Left lung (tissue), 10 donors: ENCODE results near the gene LTC4S. TPM values are rescaled to one million over a fixed set of nuclear protein-coding genes. Genes with fewer than 3 reads are reported as not detected.
"Not testable (repeated sequence)": the region's sequence is repeated elsewhere in the genome, so short reads cannot be mapped to it uniquely, and the experiment has no call there.

Experiments
- ATAC-seq: fragments of 200-7000 bp; cut with Tn5 transposase; one replicate; pipeline ENCODE4 v1.9.1; 2020; ENCODE audit warnings: moderate library complexity
- DNase-seq, 4 donors: peaks; one replicate each; pipeline ENCODE4 v3.0.0-alpha.2; 2013 to 2020
- H3K27ac ChIP-seq, 2 donors: fragments of 200-600 bp; sonication (generic) in 1 of 2; one replicate each; pipeline versions ENCODE4 v1.5.0 to v1.8.0; 2020 to 2021
- H3K27me3 ChIP-seq, 2 donors: fragments of 200-600 bp; sonication (generic) in 1 of 2; one replicate each; pipeline versions ENCODE4 v1.5.0 to v1.8.0; 2020 to 2021
- H3K36me3 ChIP-seq, 2 donors: fragments of 200-600 bp; sonication (generic) in 1 of 2; one replicate each; pipeline versions ENCODE4 v1.5.0 to v1.8.0; 2020 to 2021
- H3K4me1 ChIP-seq, 2 donors: fragments of 200-600 bp; one replicate each; pipeline ENCODE4 v1.8.0; 2021
- H3K4me3 ChIP-seq, 2 donors: fragments of 200-600 bp; sonication (generic) in 1 of 2; one replicate each; pipeline versions ENCODE4 v1.5.0 to v1.8.0; 2020 to 2021; ENCODE audit warnings: mild to moderate bottlenecking in 1 of 2
- H3K9me3 ChIP-seq, 2 donors: fragments of 200-600 bp; sonication (generic) in 1 of 2; one replicate each; pipeline versions ENCODE4 v1.5.0 to v1.8.0; 2020 to 2021
- intact Hi-C, 2 donors: fragments of 100-400 bp; cut with DNase I; formaldehyde crosslinking; loops; one replicate each; pipeline versions ENCODE4 v1.11.2 to v1.14.2; 2022
- polyA plus RNA-seq, 6 donors: library from polyadenylated mRNA; unstranded; fragments of 120-200 nt; gene quantifications; one replicate each; pipeline ENCODE4 v1.2.1, GENCODE V29; 2013; ENCODE audit not compliant: insufficient read length in 6 of 6
- total RNA-seq, 2 donors: library from RNA; stranded (reverse); fragmentation: NEBNext Ultra II Directional; extraction: Animal tissue kit (Norgen Biotek cat#: 25700); gene quantifications; one replicate each; pipeline ENCODE4 v1.2.1, GENCODE V29; 2021
- TF ChIP-seq, protein P1 (sequence below), 2 donors: fragments of 200-600 bp; sonication (generic) in 1 of 2; IDR thresholded peaks; one replicate each; pipeline versions ENCODE4 v1.5.0 to v1.8.0; 2021; ENCODE audit warnings: antibody characterized with exemption in 2 of 2
- donor health status: DM: no; HTN: yes; CAD: no.
- donor health status: DM: no; HTN: no; CAD: no.

LTC4S gene
- total and polyA plus RNA-seq, 8 donors, result 3.0 to 19.6 (median 5.0) TPM

DNA sequence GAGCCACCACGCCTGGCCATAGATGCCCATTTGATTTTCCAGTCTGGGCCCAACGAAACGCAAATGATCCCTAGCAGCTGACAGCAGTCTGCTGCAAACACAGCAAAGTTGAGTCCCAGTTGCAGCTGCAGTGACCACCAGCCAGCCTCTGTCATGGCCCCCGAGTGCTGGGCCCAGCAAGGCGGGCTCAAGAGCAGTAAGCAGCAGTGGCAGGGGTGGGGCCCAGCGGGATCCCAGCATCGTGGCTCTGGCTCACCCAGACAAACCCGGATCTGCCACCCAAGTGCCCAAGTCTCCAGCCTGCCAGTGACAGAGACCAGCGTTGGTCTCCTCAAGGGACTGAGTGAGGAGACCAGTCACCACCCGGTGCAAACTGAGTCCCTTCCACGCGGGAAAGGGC, 6.9 kb upstream of the LTC4S start:
- intact Hi-C loops, result no loop called here
- Histone ChIP-seq H3K4me3 (no peak overlapping the region), H3K9me3 (no peaks in the 10 kb centered on the region), H3K36me3 (no peaks in the 10 kb centered on the region), H3K4me1 (peaks cover 0 to 15% of the 10 kb centered on the region in 2 donors), H3K27ac (no peak overlapping the region), H3K27me3 (no peaks in the 10 kb centered on the region)
- TF ChIP-seq, protein P1, sequence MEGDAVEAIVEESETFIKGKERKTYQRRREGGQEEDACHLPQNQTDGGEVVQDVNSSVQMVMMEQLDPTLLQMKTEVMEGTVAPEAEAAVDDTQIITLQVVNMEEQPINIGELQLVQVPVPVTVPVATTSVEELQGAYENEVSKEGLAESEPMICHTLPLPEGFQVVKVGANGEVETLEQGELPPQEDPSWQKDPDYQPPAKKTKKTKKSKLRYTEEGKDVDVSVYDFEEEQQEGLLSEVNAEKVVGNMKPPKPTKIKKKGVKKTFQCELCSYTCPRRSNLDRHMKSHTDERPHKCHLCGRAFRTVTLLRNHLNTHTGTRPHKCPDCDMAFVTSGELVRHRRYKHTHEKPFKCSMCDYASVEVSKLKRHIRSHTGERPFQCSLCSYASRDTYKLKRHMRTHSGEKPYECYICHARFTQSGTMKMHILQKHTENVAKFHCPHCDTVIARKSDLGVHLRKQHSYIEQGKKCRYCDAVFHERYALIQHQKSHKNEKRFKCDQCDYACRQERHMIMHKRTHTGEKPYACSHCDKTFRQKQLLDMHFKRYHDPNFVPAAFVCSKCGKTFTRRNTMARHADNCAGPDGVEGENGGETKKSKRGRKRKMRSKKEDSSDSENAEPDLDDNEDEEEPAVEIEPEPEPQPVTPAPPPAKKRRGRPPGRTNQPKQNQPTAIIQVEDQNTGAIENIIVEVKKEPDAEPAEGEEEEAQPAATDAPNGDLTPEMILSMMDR (IDR thresholded peaks at IDR 0.05), result no peak
- ATAC-seq, result no peak
- peak in 1 of 4 donors; percentile 50 for DNase-seq

DNA sequence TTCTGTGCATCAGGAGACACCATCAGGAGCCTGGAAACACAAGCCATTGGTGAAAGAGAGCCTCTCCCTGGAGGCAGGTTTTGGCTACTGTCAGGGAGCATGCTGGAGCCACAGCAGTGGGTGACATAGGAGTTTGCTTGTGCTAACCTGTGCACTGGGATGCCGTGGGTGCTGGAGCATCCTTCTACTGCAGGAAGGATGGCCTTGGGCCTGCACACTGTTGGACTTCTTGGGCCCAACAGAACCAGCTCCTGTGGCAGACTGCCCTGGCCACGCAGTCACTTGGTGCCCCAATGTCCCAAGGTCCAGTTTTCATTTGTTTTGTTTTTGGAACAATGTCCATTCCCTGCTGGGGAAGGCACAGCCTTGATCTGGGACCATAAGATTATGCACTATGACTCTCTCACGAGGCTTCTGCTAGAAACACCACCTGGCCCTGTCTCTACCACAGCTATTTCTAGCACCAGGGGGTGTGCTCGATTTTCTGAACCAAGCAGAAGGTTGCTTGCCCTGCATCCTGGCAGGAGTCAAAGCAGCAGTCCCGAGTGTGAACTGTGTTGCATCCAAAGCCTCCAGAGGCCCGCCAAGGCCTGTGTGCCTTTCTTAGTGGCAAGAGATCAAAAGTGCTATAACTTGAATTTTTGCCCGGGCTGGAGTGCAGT, 5.5 kb upstream of the LTC4S start:
- Histone ChIP-seq H3K4me3 (no peak overlapping the region), H3K9me3 (no peaks in the 10 kb centered on the region), H3K36me3 (no peaks in the 10 kb centered on the region), H3K27ac (no peak overlapping the region), H3K4me1 (peaks cover 13 to 30% of the 10 kb centered on the region in 2 donors), H3K27me3 (no peaks in the 10 kb centered on the region)
- ATAC-seq (no peak), DNase-seq (peak in 1 of 4 donors; percentile 51)
- intact Hi-C loops, result no loop called here
- TF ChIP-seq, protein P1 (IDR thresholded peaks at IDR 0.05), result no peak

DNA sequence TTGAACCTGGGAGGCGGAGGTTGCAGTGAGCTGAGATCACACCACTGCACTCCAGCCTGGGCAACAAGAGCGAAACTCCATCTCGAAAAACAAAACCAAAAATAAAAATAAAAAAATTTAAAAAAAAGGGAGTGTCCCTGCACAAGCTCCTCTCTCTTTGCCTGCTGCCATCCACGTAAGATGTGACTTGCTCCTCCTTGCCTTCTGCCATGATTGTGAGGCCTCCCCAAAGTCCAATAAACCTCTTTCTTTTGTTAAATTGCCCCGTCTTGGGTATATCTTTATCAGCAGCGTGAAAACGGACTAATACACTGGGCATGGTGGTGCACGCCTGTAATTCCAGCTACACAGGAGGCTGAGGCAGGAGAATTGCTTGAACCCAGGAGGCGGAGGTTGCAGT, 4.5 kb upstream of the LTC4S start:
- H3K4me3 ChIP-seq, H3K9me3 ChIP-seq, H3K27ac ChIP-seq, intact Hi-C loops, ATAC-seq, H3K36me3 ChIP-seq, DNase-seq, H3K27me3 ChIP-seq: not testable (repeated sequence)
- H3K4me1 ChIP-seq, result peaks cover 22 to 39% of the 10 kb centered on the region in 2 donors

DNA sequence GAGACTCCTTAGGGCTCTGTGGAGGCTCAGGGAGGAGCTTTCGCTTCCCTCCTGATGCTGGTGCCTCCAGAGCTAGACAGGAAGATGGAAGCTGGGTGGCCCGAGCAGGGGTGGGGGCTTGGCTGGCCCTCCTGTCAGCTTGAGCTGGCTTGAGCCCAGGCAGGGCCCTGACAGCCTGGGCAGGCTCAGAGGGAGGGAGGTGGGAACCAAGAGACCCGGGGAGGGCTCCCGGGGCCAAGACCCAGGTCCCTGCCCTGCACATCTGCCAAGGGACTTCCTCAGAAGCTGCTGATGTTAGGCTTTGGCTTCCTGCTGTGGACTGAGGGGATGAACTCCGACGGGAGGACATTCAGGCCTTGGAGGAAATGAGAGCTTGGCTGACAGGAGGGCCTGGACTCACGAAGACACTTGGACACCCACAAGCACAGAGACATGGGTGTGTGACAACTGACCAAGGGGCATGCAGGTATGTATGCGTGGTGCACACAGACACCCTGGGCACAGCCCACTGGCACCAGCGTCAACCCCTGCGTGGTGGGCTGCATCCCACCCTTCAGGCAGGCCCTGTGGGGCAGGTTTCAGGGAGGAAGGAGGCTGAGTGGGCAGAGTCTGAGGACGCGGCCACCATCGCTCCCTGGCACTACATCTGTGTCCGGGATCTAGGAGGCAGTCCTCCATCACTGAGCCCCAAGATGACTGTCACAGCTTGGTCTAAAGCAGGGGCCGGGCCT, 1.7 kb upstream of the LTC4S start:
- Histone ChIP-seq H3K36me3 (peaks cover 0 to 2% of the 10 kb centered on the region in 2 donors), H3K9me3 (no peaks in the 10 kb centered on the region), H3K27me3 (no peaks in the 10 kb centered on the region), H3K4me1 (peaks cover 37 to 57% of the 10 kb centered on the region in 2 donors), H3K27ac (peak overlapping the region; percentile 83), H3K4me3 (no peak overlapping the region)
- ATAC-seq, result no peak
- intact Hi-C loops, result no loop called here
- TF ChIP-seq, protein P1 (IDR thresholded peaks at IDR 0.05), result no peak
- peak in 1 of 4 donors; percentile 77 for DNase-seq

DNA sequence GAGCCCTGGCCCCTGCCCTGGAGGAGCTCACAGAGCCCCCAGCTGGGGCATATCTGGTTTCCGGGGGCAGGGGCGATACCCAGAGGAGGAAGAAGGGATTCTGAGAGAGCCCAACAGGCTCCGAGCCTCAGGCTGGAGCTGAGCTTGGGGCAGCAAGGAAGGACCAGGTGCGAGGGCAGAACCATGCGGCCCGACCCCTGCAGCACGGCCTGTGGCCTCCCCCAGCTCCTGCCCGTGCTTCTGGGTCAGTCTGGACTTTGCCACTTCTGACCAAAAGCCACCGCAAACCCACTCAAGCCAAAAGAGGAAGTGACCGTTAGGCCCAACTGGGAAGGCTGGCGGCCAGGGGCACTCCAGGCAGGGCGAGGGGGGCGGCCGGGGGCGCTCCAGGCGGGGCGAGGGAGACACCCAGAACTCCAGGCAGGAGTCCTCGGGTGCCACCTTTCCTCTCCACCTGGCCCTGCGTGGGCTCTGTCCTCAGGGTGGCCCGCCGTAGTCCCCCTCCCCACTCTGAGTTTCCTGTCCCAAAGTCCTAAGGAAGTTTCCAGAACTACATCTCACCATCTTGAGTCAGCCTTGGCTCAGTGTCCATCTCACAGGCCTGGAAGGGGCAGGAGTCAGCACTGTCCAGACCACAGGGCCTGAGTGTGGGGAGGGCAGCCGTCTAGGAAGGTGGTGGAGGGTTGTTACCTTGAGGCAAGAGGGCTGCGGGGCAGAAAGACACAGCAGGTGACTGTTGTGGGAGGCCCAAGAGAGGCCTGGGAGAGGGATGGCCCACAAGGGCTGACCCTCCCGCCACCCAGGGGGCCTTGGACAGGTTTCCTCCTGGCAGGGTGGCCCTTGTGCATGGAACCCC, 946 bp upstream of the LTC4S start:
- ATAC-seq (no peak), DNase-seq (peak in 2 of 4 donors; percentile 68 to 84)
- no peaks in the 10 kb centered on the region for H3K27me3 ChIP-seq
- no peak overlapping the region for H3K4me3 ChIP-seq
- H3K4me1 ChIP-seq, result peaks cover 37 to 59% of the 10 kb centered on the region in 2 donors
- no peaks in the 10 kb centered on the region for H3K9me3 ChIP-seq
- TF ChIP-seq, protein P1 (IDR thresholded peaks at IDR 0.05), result no peak
- peak overlapping the region; percentile 83 for H3K27ac ChIP-seq
- peaks cover 0 to 10% of the 10 kb centered on the region in 2 donors for H3K36me3 ChIP-seq
- intact Hi-C loops, result no loop called here
